Measurements from ENCODE around the gene FJX1. TPM values are rescaled to one million over a fixed set of nuclear protein-coding genes. Genes with fewer than 3 reads are reported as not detected.

Gene FJX1
- total and polyA plus RNA-seq, 12 donors: 0.57 to 4.7 (median 1.5) TPM

GRCh38 chr11:35655254-35655653 lies 37.0 kb downstream of the FJX1 start:
- no peak overlapping the region for H3K4me3 ChIP-seq
- H3K9me3 ChIP-seq: no peaks in the 10 kb centered on the region
- ATAC-seq (no peak), DNase-seq (no peak)
- peaks cover 0 to 22% (median 0%) of the 10 kb centered on the region in 7 donors for H3K27me3 ChIP-seq
- WGBS, 2 donors: 73 to 86% methylated on average over 1 of the region's 1 CpG
- intact Hi-C loops (cut with DNase I): no loop called here
- H3K4me1 ChIP-seq: peaks cover 0 to 5% (median 0%) of the 10 kb centered on the region in 9 donors
- no peak overlapping the region for H3K27ac ChIP-seq
- no peaks in the 10 kb centered on the region for H3K36me3 ChIP-seq
- no peak for TF ChIP-seq CTCF (IDR thresholded peaks at IDR 0.05)

GRCh38 chr11:35655856-35656255 lies 37.6 kb downstream of the FJX1 start:
- no peak for TF ChIP-seq CTCF (IDR thresholded peaks at IDR 0.05)
- H3K27ac ChIP-seq: no peak overlapping the region
- no peak overlapping the region for H3K4me3 ChIP-seq
- H3K9me3 ChIP-seq: no peaks in the 10 kb centered on the region
- intact Hi-C loops (cut with DNase I): no loop called here
- no peak for DNase-seq
- no peaks in the 10 kb centered on the region for H3K36me3 ChIP-seq
- peaks cover 0 to 5% (median 0%) of the 10 kb centered on the region in 9 donors for H3K4me1 ChIP-seq
- WGBS, 2 donors: 76 to 81% methylated on average over 4 of the region's 4 CpGs
- H3K27me3 ChIP-seq: peaks cover 0 to 22% (median 0%) of the 10 kb centered on the region in 7 donors
- ATAC-seq: no peak

- WGBS, 2 donors: 73 to 75% methylated on average over 3 of the region's 3 CpGs
- intact Hi-C loops (cut with DNase I): no loop called here
- no peak for TF ChIP-seq CTCF (IDR thresholded peaks at IDR 0.05)
- Histone ChIP-seq H3K9me3 (peaks cover 0 to 2% (median 0%) of the 10 kb centered on the region in 11 donors), H3K4me3 (no peak overlapping the region), H3K4me1 (peaks cover 0 to 13% (median 10%) of the 10 kb centered on the region in 9 donors), H3K27ac (no peak overlapping the region), H3K36me3 (no peaks in the 10 kb centered on the region), H3K27me3 (peaks cover 0 to 22% (median 0%) of the 10 kb centered on the region in 7 donors)
- ATAC-seq: no peak
- no peak for DNase-seq
These were observed 40.0 kb downstream of the FJX1 start for GRCh38 chr11:35658020-35658948.

- no peak for DNase-seq
- H3K4me3 ChIP-seq: peak overlapping the region in 9 of 10 donors; percentile 52 to 93 (median 77)
- no peak for ATAC-seq
- intact Hi-C loops (cut with DNase I): loop anchor here in 6 of 10 donors (5.0 to 10.0 kb wide), 5 partner anchors 39 to 161 kb away; partner anchors contain the start of gene FJX1 (in 1 of the 6)
- peaks cover 0 to 33% (median 21%) of the 10 kb centered on the region in 11 donors for H3K9me3 ChIP-seq
- no peak for TF ChIP-seq CTCF (IDR thresholded peaks at IDR 0.05)
- peaks cover 0 to 20% (median 0%) of the 10 kb centered on the region in 9 donors for H3K36me3 ChIP-seq
- WGBS, 2 donors: 44 to 46% methylated on average over 5 of the region's 5 CpGs
- peaks cover 0 to 8% (median 0%) of the 10 kb centered on the region in 7 donors for H3K27me3 ChIP-seq
- H3K27ac ChIP-seq: peak overlapping the region in 9 of 10 donors; percentile 95 to 99 (median 96)
- H3K4me1 ChIP-seq: peaks cover 0 to 30% (median 19%) of the 10 kb centered on the region in 9 donors
These were observed 43.3 kb downstream of the FJX1 start for GRCh38 chr11:35661534-35661933.

Measured in heart right ventricle (tissue), 16 donors.